ENCODE measurements around the gene PARD3B.

The PARD3B gene

GRCh38 chr2:205010196-205010595 is 464.9 kb downstream of the PARD3B start:
- Histone ChIP-seq H3K27ac (replicated peaks) (no peak overlapping the region), H3K4me3 (replicated peaks; ENCODE audit: insufficient read depth, low read length) (no peak overlapping the region), H3K27me3 (ENCODE audit: insufficient read depth, poor library complexity, severe bottlenecking) (no peaks in the 10 kb centered on the region)
- DNase-seq (ENCODE audit: low read depth in 1 of 2, low spot score in 1 of 2), result no peak
- TF ChIP-seq, protein P1, sequence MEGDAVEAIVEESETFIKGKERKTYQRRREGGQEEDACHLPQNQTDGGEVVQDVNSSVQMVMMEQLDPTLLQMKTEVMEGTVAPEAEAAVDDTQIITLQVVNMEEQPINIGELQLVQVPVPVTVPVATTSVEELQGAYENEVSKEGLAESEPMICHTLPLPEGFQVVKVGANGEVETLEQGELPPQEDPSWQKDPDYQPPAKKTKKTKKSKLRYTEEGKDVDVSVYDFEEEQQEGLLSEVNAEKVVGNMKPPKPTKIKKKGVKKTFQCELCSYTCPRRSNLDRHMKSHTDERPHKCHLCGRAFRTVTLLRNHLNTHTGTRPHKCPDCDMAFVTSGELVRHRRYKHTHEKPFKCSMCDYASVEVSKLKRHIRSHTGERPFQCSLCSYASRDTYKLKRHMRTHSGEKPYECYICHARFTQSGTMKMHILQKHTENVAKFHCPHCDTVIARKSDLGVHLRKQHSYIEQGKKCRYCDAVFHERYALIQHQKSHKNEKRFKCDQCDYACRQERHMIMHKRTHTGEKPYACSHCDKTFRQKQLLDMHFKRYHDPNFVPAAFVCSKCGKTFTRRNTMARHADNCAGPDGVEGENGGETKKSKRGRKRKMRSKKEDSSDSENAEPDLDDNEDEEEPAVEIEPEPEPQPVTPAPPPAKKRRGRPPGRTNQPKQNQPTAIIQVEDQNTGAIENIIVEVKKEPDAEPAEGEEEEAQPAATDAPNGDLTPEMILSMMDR (IDR thresholded peaks at IDR 0.05; ENCODE audit: insufficient read depth, low read length), result no peak
- no peak for TF ChIP-seq POLR2AphosphoS5 (IDR thresholded peaks at IDR 0.05; ENCODE audit: low read depth)
- TF ChIP-seq GABPA (IDR thresholded peaks at IDR 0.05; ENCODE audit: low read depth), result no peak
- TF ChIP-seq REST (IDR thresholded peaks at IDR 0.05; ENCODE audit: insufficient replicate concordance, low read depth), result no peak
- TF ChIP-seq SPI1 (IDR thresholded peaks at IDR 0.05; ENCODE audit: borderline replicate concordance, low read depth), result no peak

DNA sequence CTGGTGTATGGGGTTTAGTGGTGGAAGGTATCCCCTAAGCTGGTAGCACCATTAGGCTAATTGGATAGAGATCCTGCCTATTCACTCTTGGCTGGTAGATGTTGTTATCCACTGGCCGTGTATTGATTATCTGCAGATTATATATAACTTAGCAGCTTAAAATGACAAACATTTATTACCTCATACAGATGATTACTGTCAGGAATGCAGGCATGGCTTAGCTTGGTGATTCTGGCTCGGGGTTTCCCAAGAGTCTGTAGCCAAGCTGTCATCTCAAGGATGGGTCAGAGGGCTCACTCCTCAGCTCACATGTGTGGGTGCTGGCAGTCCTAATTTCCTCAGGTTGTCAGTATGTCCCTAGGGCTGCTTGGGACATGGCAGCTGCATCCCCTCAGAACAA is 465.8 kb downstream of the PARD3B start:
- no peak overlapping the region for H3K4me3 ChIP-seq (replicated peaks; ENCODE audit: insufficient read depth, low read length)
- TF ChIP-seq POLR2AphosphoS5 (IDR thresholded peaks at IDR 0.05; ENCODE audit: low read depth) (no peak), GABPA (IDR thresholded peaks at IDR 0.05; ENCODE audit: low read depth) (no peak), SPI1 (IDR thresholded peaks at IDR 0.05; ENCODE audit: borderline replicate concordance, low read depth) (no peak), REST (IDR thresholded peaks at IDR 0.05; ENCODE audit: insufficient replicate concordance, low read depth) (no peak)
- TF ChIP-seq, protein P1 (IDR thresholded peaks at IDR 0.05; ENCODE audit: insufficient read depth, low read length), result no peak
- no peaks in the 10 kb centered on the region for H3K27me3 ChIP-seq (ENCODE audit: insufficient read depth, poor library complexity, severe bottlenecking)

DNA sequence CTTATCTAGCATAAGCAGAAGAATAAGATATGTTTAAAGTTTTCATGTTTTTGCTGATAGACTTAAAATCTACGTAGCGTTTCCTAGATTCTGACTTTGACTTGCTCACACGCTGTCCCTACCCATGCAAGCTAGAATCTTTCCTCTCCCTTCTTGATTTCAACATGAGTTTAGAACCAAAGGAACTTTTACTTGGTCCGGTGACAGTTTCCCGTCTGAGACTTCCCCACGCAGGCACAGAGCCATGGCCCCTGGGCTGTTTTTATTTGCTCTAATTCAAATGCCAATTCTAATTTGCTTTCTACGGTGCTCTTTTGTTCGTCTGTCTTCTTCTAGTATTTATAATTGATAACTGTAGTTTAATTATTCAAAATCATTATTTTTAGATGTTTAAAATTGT is 467.7 kb downstream of the PARD3B start:
- TF ChIP-seq, protein P1 (IDR thresholded peaks at IDR 0.05; ENCODE audit: insufficient read depth, low read length), result no peak
- TF ChIP-seq POLR2AphosphoS5 (IDR thresholded peaks at IDR 0.05; ENCODE audit: low read depth) (no peak), SPI1 (IDR thresholded peaks at IDR 0.05; ENCODE audit: borderline replicate concordance, low read depth) (no peak), REST (IDR thresholded peaks at IDR 0.05; ENCODE audit: insufficient replicate concordance, low read depth) (no peak), GABPA (IDR thresholded peaks at IDR 0.05; ENCODE audit: low read depth) (no peak)
- no peak overlapping the region for H3K4me3 ChIP-seq (replicated peaks; ENCODE audit: insufficient read depth, low read length)
- H3K27me3 ChIP-seq (ENCODE audit: insufficient read depth, poor library complexity, severe bottlenecking), result no peaks in the 10 kb centered on the region
- DNase-seq (ENCODE audit: low read depth in 1 of 2, low spot score in 1 of 2), result no peak
- H3K27ac ChIP-seq (replicated peaks), result no peak overlapping the region

More for the DNA sequence above, 465.8 kb downstream of the PARD3B start:
- no peak overlapping the region for H3K27ac ChIP-seq (replicated peaks)
- DNase-seq (ENCODE audit: low read depth in 1 of 2, low spot score in 1 of 2), result no peak
